Activated T-helper 1 cell treated with anti-CD3 and anti-CD28 coated beads, Interleukin-12 subunit alpha, Interleukin-12 subunit beta, Interleukin-2, Interleukin-4 antibody, amounts not matched to agents 30 ng/mL and 10 ng/mL and 1 ng/mL, durations not matched to agents 14 hours and 24 hours and 36 hours (primary cell): ENCODE results near the gene ENTPD7. TPM values are rescaled to one million over a fixed set of nuclear protein-coding genes. Genes with fewer than 3 reads are reported as not detected.
"Not testable (repeated sequence)": the region's sequence is repeated elsewhere in the genome, so short reads cannot be mapped to it uniquely, and the experiment has no call there.

Source experiments
- DNase-seq: peaks from one replicate; pipeline ENCODE4 v3.0.0; 2021; ENCODE audit warnings: low spot score
- H3K27ac Mint-ChIP-seq: one replicate; pipeline ENCODE4 v1.8.0; 2021; ENCODE audit warnings: mild to moderate bottlenecking, mixed read lengths
- H3K27me3 Mint-ChIP-seq: one replicate; pipeline ENCODE4 v1.8.0; 2022; ENCODE audit warnings: mild to moderate bottlenecking, moderate library complexity, mixed read lengths; ENCODE audit not compliant: insufficient read depth
- H3K36me3 Mint-ChIP-seq: one replicate; pipeline ENCODE4 v1.8.0; 2021; ENCODE audit warnings: low read depth, mixed read lengths
- H3K4me1 Mint-ChIP-seq: one replicate; pipeline ENCODE4 v1.8.0; 2021; ENCODE audit warnings: low read depth, mixed read lengths
- H3K4me3 Mint-ChIP-seq: one replicate; pipeline ENCODE4 v1.8.0; 2021; ENCODE audit warnings: mild to moderate bottlenecking, moderate library complexity, mixed read lengths
- H3K9me3 Mint-ChIP-seq: one replicate; pipeline ENCODE4 v1.8.0; 2021; ENCODE audit warnings: mixed read lengths
- intact Hi-C: fragments of 100-400 bp; cut with micrococcal nuclease; formaldehyde crosslinking; loops from one replicate; pipeline ENCODE4 v1.15.1; 2024
- total RNA-seq: library from RNA; stranded (reverse); gene quantifications from 2 replicates; pipeline ENCODE4 v1.2.3, GENCODE V29; 2022

ENTPD7 gene
- total RNA-seq, 1 donor from 2014 or later: 11.1 TPM

DNA sequence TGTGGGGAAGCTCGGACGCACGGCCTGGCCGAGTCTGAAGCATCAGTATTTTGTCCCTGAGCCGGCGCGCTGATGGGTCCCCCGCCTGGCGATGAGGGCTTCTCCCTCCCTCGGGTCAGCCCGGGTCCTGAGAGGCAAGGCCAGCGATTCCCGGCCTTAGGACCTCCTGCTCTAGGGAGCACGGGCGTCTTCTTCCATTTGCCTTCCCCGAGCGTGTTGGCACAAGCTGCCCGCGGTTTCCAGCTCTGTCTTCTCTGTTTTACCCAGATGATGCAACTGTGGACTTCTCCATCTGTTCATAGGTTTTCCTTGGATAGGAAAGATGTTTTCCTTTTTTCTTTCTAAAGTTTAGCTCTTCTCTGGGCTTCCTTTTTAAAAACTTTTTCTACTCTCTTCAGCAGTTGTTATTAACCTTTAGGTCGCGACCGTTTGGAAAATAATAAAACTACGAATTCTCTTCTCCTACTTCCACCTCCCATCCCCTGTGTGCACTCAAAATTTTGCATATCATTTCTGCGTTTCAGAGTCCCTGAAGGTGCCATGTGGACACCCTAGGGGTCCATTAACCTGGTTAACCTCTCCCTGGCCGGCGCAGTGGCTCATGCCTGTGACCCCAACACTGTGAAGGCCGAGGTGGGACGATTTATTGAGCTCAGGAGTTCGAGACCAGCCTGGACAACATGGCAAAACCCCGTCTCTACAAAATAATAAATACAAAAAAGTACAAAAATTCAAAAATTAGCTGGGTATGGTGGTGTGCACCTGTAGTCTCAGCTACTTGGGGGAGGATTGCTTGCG, 37.7 kb upstream of the ENTPD7 start:
- no peak for DNase-seq
- H3K4me1 Mint-ChIP-seq: peaks cover 32% of the 10 kb centered on the region
- no peaks in the 10 kb centered on the region for H3K9me3 Mint-ChIP-seq
- H3K27me3 Mint-ChIP-seq: no peaks in the 10 kb centered on the region
- intact Hi-C loops: loop anchor here (2.0 to 10.0 kb wide), 3 partner anchors 89 to 1981 kb away; partner anchors contain the start of genes PI4K2A and R3HCC1L
- H3K27ac Mint-ChIP-seq: peak overlapping the region; percentile 97
- peak overlapping the region; percentile 80 for H3K4me3 Mint-ChIP-seq
- H3K36me3 Mint-ChIP-seq: peaks cover 14% of the 10 kb centered on the region

DNA sequence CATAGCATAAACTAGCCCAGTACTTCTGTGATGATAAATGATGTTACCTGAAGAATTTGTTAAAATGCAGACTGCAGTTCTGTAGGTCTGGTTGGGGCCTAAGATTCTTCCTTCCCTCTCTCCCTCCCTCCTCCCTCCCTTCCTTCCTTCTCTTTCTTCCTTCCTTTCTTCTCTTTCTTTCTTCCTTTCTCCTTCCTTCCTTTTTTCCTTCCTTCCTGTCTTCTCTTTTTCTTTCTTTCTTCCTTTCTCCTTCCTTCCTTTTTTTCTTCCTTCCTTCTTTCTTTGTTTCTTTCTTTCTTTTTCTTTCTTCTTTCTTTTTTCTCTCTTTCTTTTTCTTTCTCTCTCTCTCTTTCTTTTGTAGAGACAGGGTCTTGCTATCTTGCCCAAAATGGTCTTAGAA, 35.4 kb upstream of the ENTPD7 start:
- Mint-ChIP-seq H3K4me3 (peak overlapping the region; percentile 17), H3K9me3 (no peaks in the 10 kb centered on the region), H3K36me3 (peaks cover 7% of the 10 kb centered on the region), H3K27me3 (no peaks in the 10 kb centered on the region), H3K4me1 (peaks cover 16% of the 10 kb centered on the region), H3K27ac (no peak overlapping the region)
- no peak for DNase-seq
- intact Hi-C loops: loop anchor here (10.0 kb wide), 1 partner anchor 1489 kb away; the partner anchor contains the start of gene R3HCC1L

DNA sequence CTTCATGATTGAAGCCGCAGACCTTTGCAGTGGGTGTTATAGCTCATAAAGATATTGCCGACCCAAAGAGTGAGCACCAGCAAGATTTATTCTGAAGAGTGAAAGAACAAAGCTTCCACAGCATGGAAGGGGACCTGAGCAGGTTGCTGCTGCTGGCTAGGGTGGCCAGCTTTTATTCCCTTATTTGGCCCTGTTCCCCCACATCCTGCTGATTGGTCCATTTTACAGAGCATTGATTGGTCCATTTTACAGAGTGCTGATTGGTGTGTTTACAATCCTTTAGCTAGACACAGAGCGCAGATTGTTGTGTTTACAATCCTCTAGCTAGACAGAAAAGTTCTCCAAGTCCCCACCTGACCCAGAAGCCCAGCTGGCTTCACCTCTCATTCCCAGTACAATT, 34.2 kb upstream of the ENTPD7 start:
- not testable (repeated sequence) for DNase-seq, H3K27ac Mint-ChIP-seq, H3K36me3 Mint-ChIP-seq, H3K4me3 Mint-ChIP-seq, H3K9me3 Mint-ChIP-seq, H3K27me3 Mint-ChIP-seq
- peaks cover 12% of the 10 kb centered on the region for H3K4me1 Mint-ChIP-seq
- intact Hi-C loops: loop anchor here (10.0 kb wide), 1 partner anchor 1490 kb away; the partner anchor contains the start of gene R3HCC1L

DNA sequence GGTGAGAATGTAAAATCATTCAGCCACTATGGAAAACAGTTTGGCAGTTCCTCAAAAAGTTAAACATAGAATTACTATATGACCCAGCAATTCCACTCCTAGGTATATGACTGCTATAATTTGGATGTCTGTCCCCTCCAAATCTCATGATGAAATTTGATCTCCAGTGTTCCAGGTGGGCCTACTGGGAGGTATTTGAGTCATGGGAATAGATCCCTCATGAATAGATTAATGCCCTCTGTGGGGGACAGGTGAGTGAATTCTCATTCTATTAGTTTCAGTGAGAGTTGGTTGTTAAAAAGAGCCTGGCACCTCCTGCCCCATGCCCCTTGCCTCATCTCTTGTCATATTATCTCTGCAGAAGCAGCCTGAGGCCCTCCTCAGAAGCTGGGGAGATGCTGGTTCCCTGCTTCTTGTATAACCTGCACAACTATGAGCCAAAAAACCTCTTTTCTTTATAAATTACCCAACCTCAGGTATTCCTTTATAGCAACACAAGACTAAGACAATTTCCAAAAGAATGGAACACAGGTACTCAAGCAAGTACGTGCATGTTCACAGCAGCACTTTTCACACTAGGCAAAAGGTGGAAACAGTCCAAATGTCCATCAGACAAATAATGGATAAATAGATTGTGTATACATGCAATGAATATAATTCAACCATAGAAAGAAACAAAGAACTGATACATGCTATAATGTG, 30.2 kb upstream of the ENTPD7 start:
- Mint-ChIP-seq H3K36me3 (no peaks in the 10 kb centered on the region), H3K4me3 (no peak overlapping the region), H3K27me3 (peaks cover 12% of the 10 kb centered on the region), H3K27ac (no peak overlapping the region), H3K4me1 (no peaks in the 10 kb centered on the region), H3K9me3 (no peaks in the 10 kb centered on the region)
- intact Hi-C loops: loop anchor here (10.0 kb wide), 1 partner anchor 1494 kb away; the partner anchor contains the start of gene R3HCC1L
- DNase-seq: no peak

DNA sequence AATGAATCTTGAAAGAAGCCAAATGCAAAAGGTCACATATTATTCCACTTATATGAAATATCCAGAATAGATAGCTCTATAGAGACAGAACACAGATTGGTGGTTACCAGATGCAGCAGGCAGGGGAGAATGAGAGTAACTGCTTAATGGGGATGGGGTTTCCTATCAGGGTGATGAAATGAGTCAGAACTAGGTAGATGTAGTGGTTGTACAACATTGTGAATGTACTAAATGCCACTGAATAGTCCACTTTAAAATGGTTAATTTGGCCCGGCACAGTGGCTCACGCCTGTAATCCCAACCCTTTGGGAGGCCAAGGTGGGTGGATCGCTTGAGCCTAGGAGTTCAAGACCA, 29.7 kb upstream of the ENTPD7 start:
- no peak for DNase-seq
- H3K36me3 Mint-ChIP-seq: no peaks in the 10 kb centered on the region
- H3K4me3 Mint-ChIP-seq: no peak overlapping the region
- H3K4me1 Mint-ChIP-seq: no peaks in the 10 kb centered on the region
- H3K27ac Mint-ChIP-seq: no peak overlapping the region
- H3K27me3 Mint-ChIP-seq: peaks cover 13% of the 10 kb centered on the region
- intact Hi-C loops: loop anchor here (10.0 kb wide), 1 partner anchor 1495 kb away; the partner anchor contains the start of gene R3HCC1L
- H3K9me3 Mint-ChIP-seq: no peaks in the 10 kb centered on the region

DNA sequence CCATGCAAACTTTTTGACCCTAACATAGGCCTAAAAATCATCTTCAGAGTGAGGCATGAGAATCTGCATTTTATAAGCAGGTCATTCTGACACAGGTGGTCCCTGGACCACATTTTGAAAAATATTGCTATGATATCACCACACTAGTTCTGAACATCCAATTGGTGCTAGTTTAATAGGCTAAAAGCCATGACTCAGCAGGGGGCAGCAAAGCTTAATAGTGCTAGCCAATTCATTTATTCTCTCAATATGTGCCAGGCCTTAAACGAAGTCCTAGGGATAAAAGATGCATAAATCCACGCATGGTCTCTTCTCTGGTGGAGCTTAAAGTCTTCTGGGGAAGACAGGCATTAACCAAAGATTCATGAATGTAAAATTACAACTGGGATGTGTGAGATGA, 28.9 kb upstream of the ENTPD7 start:
- DNase-seq: no peak
- Mint-ChIP-seq H3K4me3 (no peak overlapping the region), H3K27me3 (peaks cover 18% of the 10 kb centered on the region), H3K4me1 (no peaks in the 10 kb centered on the region), H3K27ac (no peak overlapping the region), H3K36me3 (no peaks in the 10 kb centered on the region), H3K9me3 (no peaks in the 10 kb centered on the region)
- intact Hi-C loops: no loop called here

DNA sequence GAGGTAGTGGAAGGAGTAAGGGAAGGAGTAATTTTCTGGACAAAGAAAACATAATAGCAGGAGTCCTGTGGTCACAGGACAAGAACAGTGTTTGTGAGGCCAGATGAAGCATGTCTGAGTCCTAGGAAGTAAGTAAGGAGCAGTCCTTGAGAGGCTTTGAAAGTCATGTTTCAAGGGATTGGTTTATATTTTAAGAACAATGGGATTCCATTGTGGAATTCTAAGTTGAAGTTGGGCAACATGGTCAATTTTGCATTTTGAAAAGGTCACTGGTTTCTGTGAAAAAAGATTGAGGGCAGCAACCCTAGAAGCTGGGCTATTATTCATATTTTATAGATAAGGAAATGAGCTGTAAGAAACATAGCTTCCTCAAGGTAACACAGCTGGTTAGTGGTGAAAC, 28.3 kb upstream of the ENTPD7 start:
- peaks cover 21% of the 10 kb centered on the region for H3K27me3 Mint-ChIP-seq

DNA sequence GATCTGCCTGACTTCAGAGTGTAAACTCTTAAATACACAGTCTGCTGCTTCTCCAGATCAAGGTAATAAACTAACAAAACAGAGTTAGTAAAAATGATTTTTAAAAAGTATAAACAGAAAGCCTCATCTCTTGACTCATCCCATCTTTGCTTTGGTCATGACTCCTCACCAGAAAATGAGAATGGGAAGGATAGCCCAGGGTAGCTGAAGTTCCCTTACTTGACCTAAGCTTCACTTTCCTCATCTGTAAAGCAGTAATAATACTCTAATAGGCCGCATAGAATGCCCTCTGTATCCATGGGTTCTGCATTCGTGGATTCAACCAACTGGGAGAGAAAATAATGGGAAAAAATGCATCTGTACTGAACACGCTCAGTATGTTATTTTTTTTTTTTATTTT, 27.8 kb upstream of the ENTPD7 start:
- Mint-ChIP-seq H3K4me3 (no peak overlapping the region), H3K27me3 (peaks cover 22% of the 10 kb centered on the region), H3K27ac (no peak overlapping the region), H3K36me3 (no peaks in the 10 kb centered on the region), H3K4me1 (no peaks in the 10 kb centered on the region), H3K9me3 (no peaks in the 10 kb centered on the region)
- no peak for DNase-seq
- intact Hi-C loops: no loop called here

More for the DNA sequence above, 28.3 kb upstream of the ENTPD7 start:
- DNase-seq: no peak
- Mint-ChIP-seq H3K27ac (no peak overlapping the region), H3K4me1 (no peaks in the 10 kb centered on the region), H3K4me3 (no peak overlapping the region), H3K9me3 (no peaks in the 10 kb centered on the region), H3K36me3 (no peaks in the 10 kb centered on the region)
- intact Hi-C loops: no loop called here

DNA sequence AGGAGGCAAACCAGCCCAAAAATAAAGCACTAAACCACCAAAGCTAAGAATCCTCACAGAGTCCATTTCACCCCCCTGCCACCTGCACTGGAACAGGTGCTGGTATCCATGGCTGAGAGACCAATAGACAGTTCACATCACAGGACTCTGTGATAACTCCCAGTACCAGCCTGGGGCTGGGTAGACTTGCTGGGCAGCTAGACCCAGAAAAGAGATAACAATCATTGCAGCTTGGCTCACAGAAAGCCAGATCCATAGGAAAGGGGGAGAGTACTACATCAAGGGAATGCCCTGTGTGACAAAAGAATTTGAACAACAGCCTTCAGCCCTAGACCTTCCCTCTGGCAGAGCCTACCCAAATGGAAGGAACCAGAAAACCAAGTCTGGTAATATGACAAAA, 25.5 kb upstream of the ENTPD7 start:
- no peak overlapping the region for H3K27ac Mint-ChIP-seq
- H3K36me3 Mint-ChIP-seq: no peaks in the 10 kb centered on the region
- H3K27me3 Mint-ChIP-seq: peaks cover 38% of the 10 kb centered on the region
- DNase-seq: no peak
- H3K4me3 Mint-ChIP-seq: no peak overlapping the region
- H3K9me3 Mint-ChIP-seq: no peaks in the 10 kb centered on the region
- no peaks in the 10 kb centered on the region for H3K4me1 Mint-ChIP-seq
- intact Hi-C loops: no loop called here

DNA sequence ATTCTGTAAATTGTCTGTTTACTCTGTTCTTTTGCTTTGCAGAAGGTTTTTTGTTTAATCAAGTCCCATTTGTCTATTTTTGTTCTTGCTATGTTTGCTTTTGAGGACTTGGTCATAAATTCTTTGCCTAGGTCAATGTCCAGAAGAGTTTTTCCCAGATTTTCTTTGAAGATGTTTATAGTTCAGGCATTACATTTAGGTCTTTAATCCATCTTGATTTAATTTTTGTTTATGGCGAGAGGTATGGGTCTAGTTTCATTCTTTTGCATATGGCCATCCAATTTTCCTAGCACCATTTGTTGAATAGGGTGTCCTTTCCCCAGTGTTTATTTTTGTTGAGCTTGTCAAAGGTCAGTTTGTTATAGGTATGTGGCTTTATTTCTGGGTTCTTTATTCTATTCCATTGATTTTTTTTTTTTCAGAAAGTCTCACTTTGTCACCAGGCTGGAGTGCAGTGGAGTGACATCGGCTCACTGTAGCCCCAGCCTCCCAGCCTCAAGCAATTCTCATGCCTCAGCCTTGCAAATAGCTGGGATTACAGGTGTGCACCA, 11.6 kb upstream of the ENTPD7 start:
- DNase-seq: no peak
- H3K27me3 Mint-ChIP-seq: peaks cover 25% of the 10 kb centered on the region

DNA sequence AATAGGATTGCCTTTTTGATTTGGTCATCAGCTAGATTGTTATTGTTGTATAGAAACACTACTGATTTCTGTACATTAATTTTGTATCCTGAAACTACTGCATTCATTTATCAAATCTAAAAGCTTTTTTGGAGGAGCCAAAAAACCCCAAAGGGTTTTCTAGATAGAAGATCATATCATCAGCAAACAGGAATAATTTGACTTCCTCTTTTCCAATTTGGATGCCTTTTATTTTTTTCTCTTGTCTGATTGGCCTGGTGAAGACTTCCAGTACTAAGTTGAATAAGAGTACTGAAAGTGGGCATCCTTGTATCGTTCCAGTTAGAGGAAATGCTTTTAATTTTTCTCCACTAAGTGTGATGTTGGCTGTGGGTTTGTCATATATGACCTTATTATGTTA, 10.6 kb upstream of the ENTPD7 start:
- intact Hi-C loops: no loop called here
- Mint-ChIP-seq H3K9me3 (peaks cover 5% of the 10 kb centered on the region), H3K36me3 (no peaks in the 10 kb centered on the region), H3K27me3 (peaks cover 24% of the 10 kb centered on the region), H3K27ac (no peak overlapping the region), H3K4me3 (no peak overlapping the region), H3K4me1 (no peaks in the 10 kb centered on the region)
- no peak for DNase-seq

More for the DNA sequence above, 11.6 kb upstream of the ENTPD7 start:
- intact Hi-C loops: no loop called here
- Mint-ChIP-seq H3K4me1 (no peaks in the 10 kb centered on the region), H3K27ac (no peak overlapping the region), H3K4me3 (no peak overlapping the region), H3K9me3 (peaks cover 5% of the 10 kb centered on the region), H3K36me3 (no peaks in the 10 kb centered on the region)

DNA sequence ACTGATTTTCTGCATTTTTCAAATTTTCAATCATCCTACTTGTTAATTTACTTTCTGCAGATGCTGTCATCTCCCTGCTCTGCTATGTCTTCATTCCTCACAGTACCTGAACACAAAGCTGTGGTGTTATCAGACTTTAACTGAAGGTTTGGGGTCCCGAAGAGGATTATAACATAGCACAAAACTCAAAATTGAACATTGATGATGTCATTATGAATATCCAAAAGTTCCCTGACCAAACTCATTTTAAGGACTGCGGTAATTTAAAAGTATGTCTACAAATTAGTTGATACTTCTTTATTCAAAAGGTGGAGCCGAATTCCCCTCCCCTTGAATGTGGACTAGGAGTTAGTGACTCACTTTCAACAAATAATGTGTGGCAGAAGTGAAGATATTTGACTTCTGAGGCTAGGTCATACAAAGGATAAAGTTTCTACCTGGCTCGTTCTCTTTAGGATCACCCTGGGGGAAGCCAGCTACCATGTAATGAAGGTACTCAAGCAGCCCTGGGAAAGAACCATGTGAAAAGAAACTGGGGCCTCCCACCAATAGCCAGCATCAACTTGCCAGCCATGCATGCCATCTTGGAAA, 6.4 kb upstream of the ENTPD7 start:
- H3K27me3 Mint-ChIP-seq: peaks cover 22% of the 10 kb centered on the region
- no peaks in the 10 kb centered on the region for H3K36me3 Mint-ChIP-seq
- no peak for DNase-seq
- no peak overlapping the region for H3K4me3 Mint-ChIP-seq
- no peaks in the 10 kb centered on the region for H3K9me3 Mint-ChIP-seq
- H3K27ac Mint-ChIP-seq: no peak overlapping the region
- intact Hi-C loops: no loop called here
- H3K4me1 Mint-ChIP-seq: no peaks in the 10 kb centered on the region
